ENCODE results near the gene ATP5ME.

The ATP5ME gene

DNA sequence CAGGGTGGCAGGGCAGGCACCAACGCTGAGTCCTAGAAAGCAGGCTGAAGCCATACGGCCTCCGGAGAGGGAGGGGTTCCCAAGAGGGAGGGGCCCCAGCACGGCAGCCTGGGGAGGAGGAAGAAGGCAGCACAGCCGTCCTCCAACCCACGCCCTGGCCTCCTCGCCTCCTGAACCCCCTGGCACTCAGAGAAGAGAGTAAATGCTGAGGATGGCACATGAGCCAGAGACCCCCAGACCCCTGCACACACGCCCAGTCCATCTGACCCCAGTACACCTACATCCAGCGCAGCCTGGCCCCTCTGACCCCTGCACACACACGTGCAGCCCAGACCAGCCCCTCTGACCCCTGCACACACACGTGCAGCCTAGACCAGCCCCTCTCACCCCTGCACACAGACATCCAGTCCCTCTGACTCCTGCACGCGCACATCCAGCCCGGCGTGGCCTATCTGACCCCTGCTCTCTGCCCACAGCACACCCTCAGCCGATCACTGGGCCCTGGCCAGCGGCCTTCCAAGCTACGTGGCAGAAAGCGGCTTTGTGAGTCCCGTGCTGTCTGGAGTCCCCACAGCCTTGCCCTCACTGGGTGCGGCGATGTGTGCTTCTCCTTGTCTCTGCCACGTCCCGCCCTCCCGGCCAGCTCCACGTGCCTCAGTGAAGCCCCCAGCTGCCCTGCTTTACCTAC is 18.5 kb downstream of the ATP5ME start:
- H3K36me3 ChIP-seq (ENCODE audit: control insufficient read depth, insufficient read depth, low read length), result no peaks in the 10 kb centered on the region
- 89 to 92% methylated on average over 26 of the region's 26 CpGs for WGBS, 2 experiments
- H3K27ac ChIP-seq (ENCODE audit: insufficient read depth, low read depth, low read length, poor library complexity, severe bottlenecking), result no peak overlapping the region
- H3K9me3 ChIP-seq (ENCODE audit: control insufficient read depth, low read length), result no peaks in the 10 kb centered on the region
- H3K27me3 ChIP-seq (ENCODE audit: control insufficient read depth, insufficient read depth, low read length, poor library complexity, severe bottlenecking), result no peaks in the 10 kb centered on the region
- no peak overlapping the region for H3K4me3 ChIP-seq (ENCODE audit: insufficient read depth, low read depth, low read length)
- H3K4me1 ChIP-seq (ENCODE audit: control insufficient read depth, insufficient read depth, low read length), result no peaks in the 10 kb centered on the region

DNA sequence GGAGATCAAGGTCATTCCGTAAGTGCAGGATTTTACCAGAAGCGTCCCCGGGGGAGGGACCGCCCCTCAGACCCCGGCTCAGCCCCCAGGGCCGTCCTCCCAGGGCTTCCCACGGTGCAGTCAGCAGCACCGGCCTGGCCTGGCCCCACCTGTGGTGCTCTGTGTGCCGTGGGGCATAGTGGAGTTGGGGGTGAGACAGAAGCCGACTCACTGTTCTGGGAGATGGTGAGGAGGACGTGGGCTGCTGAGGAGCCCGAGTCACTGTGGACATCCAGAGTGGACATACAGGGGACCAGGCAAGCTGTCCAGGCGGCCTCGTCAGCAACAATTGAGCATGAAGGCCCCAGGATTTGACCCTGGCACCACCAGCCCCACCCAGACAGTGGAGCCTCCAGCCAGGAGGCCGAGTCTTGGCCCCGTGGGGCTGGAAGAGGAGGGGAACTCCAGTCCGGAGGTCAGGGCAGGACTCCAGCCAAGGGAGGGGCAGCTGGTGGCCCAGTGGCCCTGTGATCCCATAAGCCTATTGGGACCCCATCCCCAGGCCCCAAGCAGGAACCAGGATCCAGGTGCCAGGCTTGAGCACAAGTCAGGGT is 19.1 kb downstream of the ATP5ME start:
- 81 to 83% methylated on average over 17 of the region's 17 CpGs for WGBS, 2 experiments
- Histone ChIP-seq H3K4me1 (ENCODE audit: control insufficient read depth, insufficient read depth, low read length) (no peaks in the 10 kb centered on the region), H3K4me3 (ENCODE audit: insufficient read depth, low read depth, low read length) (no peak overlapping the region), H3K36me3 (ENCODE audit: control insufficient read depth, insufficient read depth, low read length) (no peaks in the 10 kb centered on the region), H3K27ac (ENCODE audit: insufficient read depth, low read depth, low read length, poor library complexity, severe bottlenecking) (no peak overlapping the region), H3K9me3 (ENCODE audit: control insufficient read depth, low read length) (no peaks in the 10 kb centered on the region), H3K27me3 (ENCODE audit: control insufficient read depth, insufficient read depth, low read length, poor library complexity, severe bottlenecking) (no peaks in the 10 kb centered on the region)

DNA sequence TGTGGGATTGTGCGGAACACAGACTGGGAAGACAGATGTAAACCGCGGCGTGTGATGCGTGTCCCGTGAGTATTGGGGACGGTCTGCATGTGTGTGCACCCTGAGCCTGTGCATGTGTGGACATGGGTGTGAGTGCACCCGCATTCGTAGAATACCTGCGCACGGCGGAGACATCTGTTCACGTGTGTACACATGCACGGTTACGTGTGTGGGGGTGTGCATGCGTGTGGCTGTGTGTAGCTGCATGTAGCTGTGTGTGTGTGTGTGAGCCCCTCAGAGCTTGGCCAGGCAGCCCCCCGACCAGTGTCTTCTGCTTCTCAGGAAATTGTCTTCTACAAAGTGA is 19.6 kb downstream of the ATP5ME start:
- H3K27me3 ChIP-seq (ENCODE audit: control insufficient read depth, insufficient read depth, low read length, poor library complexity, severe bottlenecking), result no peaks in the 10 kb centered on the region
- no peak overlapping the region for H3K27ac ChIP-seq (ENCODE audit: insufficient read depth, low read depth, low read length, poor library complexity, severe bottlenecking)
- WGBS, 2 experiments, result 92 to 94% methylated on average over 17 of the region's 17 CpGs
- H3K36me3 ChIP-seq (ENCODE audit: control insufficient read depth, insufficient read depth, low read length), result no peaks in the 10 kb centered on the region
- H3K4me3 ChIP-seq (ENCODE audit: insufficient read depth, low read depth, low read length), result no peak overlapping the region
- H3K4me1 ChIP-seq (ENCODE audit: control insufficient read depth, insufficient read depth, low read length), result peaks cover 3% of the 10 kb centered on the region
- no peaks in the 10 kb centered on the region for H3K9me3 ChIP-seq (ENCODE audit: control insufficient read depth, low read length)

DNA sequence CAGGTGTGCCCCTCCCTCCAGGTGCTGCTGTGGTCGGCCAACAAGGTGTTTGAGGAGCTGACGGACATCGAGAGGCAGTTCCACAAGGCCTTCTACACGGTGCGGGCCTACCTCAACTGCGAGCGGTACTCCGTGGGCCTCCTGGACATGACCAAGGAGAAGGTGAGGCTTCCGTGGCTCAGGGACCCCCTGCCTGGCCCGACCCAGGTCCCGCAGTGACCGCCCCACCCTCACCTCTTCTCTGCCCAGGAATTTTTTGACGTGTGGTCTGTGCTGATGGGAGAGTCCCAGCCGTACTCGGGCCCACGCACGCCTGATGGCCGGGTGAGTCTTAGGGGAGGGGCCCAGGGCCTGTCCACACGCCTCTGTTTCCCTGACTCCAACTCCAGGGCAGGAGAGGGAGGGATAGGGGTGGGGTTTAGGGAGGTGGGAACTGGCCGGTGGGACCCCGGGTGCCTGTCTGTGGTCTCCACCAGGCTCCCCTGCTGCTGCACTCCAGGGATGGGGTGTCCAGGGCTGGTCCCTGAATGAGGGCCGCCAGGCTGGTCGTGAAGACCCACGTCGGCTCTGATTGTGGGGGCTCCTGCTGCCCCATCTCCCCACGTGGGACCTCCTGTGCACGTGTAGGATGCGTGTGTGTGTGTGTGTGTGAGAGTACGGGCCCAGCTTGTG is 20.1 kb downstream of the ATP5ME start:
- Histone ChIP-seq H3K27me3 (ENCODE audit: control insufficient read depth, insufficient read depth, low read length, poor library complexity, severe bottlenecking) (no peaks in the 10 kb centered on the region), H3K4me1 (ENCODE audit: control insufficient read depth, insufficient read depth, low read length) (peaks cover 8% of the 10 kb centered on the region), H3K27ac (ENCODE audit: insufficient read depth, low read depth, low read length, poor library complexity, severe bottlenecking) (no peak overlapping the region), H3K9me3 (ENCODE audit: control insufficient read depth, low read length) (no peaks in the 10 kb centered on the region), H3K4me3 (ENCODE audit: insufficient read depth, low read depth, low read length) (no peak overlapping the region), H3K36me3 (ENCODE audit: control insufficient read depth, insufficient read depth, low read length) (no peaks in the 10 kb centered on the region)
- WGBS, 2 experiments, result 94% methylated on average over 29 of the region's 29 CpGs

DNA sequence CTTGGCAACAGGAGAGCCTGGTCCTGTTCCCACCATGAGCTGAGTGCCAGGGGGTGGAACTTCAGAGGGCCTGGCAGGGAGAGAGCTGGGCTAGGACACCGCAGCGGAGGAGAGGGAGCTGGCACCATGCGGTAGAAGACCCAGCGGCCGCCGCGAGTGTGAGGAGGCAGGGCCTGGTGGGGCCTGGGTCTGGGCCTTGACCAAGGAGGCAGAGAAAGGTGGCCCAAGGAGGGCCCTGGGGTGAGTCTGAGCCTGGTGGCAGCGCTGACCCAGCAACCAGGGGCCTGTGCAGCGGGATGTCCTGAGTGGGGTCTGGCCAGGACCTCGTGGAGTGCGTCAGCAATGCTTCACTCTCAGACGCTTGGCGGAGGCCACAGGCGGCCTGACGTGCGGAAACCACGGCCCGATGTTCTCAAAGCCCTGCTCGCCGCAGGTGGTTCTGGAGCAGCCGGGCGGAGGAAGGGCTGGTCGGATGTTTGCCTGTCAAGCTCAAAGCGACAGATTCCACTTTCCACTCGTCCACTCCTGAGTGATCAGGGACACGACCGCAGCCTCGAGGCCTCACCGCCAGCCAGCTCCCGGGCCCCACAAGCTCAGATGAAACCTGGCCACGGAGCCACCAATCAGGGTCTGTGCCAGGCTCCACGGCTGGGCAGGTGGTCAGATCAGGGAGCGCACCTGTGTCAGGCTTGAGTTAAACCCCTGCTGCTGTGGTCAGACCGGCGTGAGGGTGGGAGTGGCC is 20.8 kb downstream of the ATP5ME start:
- Histone ChIP-seq H3K4me1 (ENCODE audit: control insufficient read depth, insufficient read depth, low read length) (peaks cover 15% of the 10 kb centered on the region), H3K9me3 (ENCODE audit: control insufficient read depth, low read length) (no peaks in the 10 kb centered on the region), H3K36me3 (ENCODE audit: control insufficient read depth, insufficient read depth, low read length) (no peaks in the 10 kb centered on the region), H3K4me3 (ENCODE audit: insufficient read depth, low read depth, low read length) (no peak overlapping the region), H3K27me3 (ENCODE audit: control insufficient read depth, insufficient read depth, low read length, poor library complexity, severe bottlenecking) (no peaks in the 10 kb centered on the region), H3K27ac (ENCODE audit: insufficient read depth, low read depth, low read length, poor library complexity, severe bottlenecking) (no peak overlapping the region)
- WGBS, 2 experiments, result 94 to 95% methylated on average over 35 of the region's 35 CpGs

DNA sequence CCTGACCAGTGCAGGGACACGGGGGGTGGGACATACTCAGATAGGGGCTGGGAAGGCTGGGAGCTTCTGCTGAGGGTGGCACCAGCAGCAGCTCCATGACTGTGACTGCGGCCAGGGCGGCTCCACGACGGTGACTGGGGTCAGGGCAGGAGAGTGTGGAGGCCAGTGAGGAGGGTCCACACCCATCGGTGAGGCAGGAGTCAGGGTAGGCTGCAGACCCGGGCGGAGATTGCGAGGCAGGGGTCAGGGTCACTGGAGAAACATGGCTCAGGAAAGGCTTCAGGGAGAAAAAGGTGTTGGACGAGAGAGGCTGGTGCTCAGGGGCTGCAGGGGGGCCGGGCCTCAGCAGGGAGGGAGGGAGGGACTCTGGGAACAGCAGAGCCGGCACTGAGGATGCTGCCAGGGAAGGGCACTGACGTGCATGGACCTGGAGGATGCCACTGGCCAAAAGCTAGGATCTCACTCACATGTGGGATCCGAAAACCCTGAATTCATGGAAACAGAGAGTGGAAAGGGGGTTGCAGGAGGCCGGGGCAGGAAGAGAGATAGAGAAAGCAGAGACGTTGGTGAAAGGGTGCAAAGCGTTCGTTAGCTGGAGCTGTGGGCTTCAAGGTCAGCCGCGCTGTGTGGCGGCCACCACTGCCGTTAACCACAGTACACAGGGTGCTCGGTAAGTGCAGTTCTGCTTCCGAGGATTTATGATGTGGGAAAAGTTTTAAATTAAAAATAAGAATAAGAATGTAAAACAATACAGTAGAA is 22.0 kb downstream of the ATP5ME start:
- WGBS, 2 experiments, result 88% methylated on average over 23 to 24 of the region's 24 CpGs
- H3K9me3 ChIP-seq (ENCODE audit: control insufficient read depth, low read length), result no peaks in the 10 kb centered on the region
- H3K27ac ChIP-seq (ENCODE audit: insufficient read depth, low read depth, low read length, poor library complexity, severe bottlenecking), result no peak overlapping the region
- peaks cover 18% of the 10 kb centered on the region for H3K4me1 ChIP-seq (ENCODE audit: control insufficient read depth, insufficient read depth, low read length)
- no peaks in the 10 kb centered on the region for H3K27me3 ChIP-seq (ENCODE audit: control insufficient read depth, insufficient read depth, low read length, poor library complexity, severe bottlenecking)
- no peak overlapping the region for H3K4me3 ChIP-seq (ENCODE audit: insufficient read depth, low read depth, low read length)
- no peaks in the 10 kb centered on the region for H3K36me3 ChIP-seq (ENCODE audit: control insufficient read depth, insufficient read depth, low read length)

DNA sequence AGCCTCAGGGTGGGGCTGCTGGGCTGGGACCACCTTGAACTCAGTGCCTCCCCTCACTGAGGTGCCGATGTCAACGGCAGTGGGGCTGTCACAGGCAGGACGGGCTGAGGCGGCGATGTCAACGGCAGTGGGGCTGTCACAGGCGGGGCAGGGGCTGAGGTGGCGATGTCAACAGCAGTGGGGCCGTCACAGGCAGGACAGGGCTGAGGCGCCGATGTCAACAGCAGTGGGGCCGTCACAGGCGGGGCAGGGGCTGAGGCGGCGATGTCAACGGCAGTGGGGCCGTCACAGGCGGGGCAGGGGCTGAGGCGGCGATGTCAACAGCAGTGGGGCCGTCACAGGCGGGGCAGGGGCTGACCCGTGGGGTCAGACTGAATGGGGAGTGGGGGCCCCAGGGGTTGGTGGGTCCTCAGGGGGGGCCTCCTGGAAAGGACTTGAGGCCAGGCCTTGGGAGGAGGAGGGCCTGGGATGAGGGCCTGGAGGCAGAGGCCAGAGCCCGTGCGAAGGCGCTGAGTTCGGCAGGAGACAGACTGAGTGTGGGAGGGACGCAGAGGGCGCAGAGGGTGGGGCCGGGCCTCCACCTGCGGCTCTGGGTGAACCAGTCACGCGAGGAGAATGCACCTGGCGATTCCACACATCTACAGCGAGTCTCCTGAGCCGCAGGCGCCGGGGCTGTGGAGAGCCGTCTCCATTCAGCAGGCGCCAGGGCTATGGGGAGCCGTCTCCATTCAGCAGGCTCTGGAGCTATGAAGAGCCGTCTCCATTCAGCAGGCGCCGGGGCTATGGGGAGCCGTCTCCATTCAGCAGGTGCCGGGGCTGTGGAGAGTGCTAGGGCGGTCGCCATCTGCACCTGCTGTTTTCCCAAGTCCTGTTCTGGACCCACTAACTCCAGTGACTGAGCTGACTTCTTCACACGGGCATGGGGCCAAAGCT is 22.9 kb downstream of the ATP5ME start:
- 79 to 81% methylated on average over 47 to 49 of the region's 49 CpGs for WGBS, 2 experiments
- no peaks in the 10 kb centered on the region for H3K27me3 ChIP-seq (ENCODE audit: control insufficient read depth, insufficient read depth, low read length, poor library complexity, severe bottlenecking)
- H3K4me3 ChIP-seq (ENCODE audit: insufficient read depth, low read depth, low read length), result no peak overlapping the region
- H3K36me3 ChIP-seq (ENCODE audit: control insufficient read depth, insufficient read depth, low read length), result no peaks in the 10 kb centered on the region
- no peak overlapping the region for H3K27ac ChIP-seq (ENCODE audit: insufficient read depth, low read depth, low read length, poor library complexity, severe bottlenecking)
- H3K9me3 ChIP-seq (ENCODE audit: control insufficient read depth, low read length), result no peaks in the 10 kb centered on the region
- H3K4me1 ChIP-seq (ENCODE audit: control insufficient read depth, insufficient read depth, low read length), result peaks cover 18% of the 10 kb centered on the region

DNA sequence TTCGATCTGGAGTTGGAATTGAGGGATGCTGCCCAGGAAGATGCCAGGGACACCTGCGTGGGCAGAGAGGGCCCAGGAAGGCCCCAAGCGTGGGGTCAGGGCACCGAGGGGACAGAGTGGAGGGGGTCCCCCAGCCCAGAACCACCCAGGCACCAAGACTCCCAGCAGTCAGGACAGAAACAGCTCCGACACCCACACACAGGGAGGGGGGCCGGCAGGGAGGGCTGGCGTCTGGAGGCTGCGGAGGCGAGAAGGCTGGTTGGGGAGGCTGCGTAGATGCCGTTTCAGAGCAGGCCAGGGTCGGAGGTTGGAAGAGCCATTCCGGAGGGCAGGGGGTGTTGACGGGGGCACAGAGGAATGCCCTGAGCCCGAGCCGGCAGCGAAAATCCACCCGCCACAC is 23.6 kb downstream of the ATP5ME start:
- Histone ChIP-seq H3K36me3 (ENCODE audit: control insufficient read depth, insufficient read depth, low read length) (no peaks in the 10 kb centered on the region), H3K9me3 (ENCODE audit: control insufficient read depth, low read length) (no peaks in the 10 kb centered on the region), H3K4me3 (ENCODE audit: insufficient read depth, low read depth, low read length) (no peak overlapping the region), H3K27me3 (ENCODE audit: control insufficient read depth, insufficient read depth, low read length, poor library complexity, severe bottlenecking) (no peaks in the 10 kb centered on the region), H3K27ac (ENCODE audit: insufficient read depth, low read depth, low read length, poor library complexity, severe bottlenecking) (no peak overlapping the region), H3K4me1 (ENCODE audit: control insufficient read depth, insufficient read depth, low read length) (peaks cover 18% of the 10 kb centered on the region)
- 93 to 94% methylated on average over 18 of the region's 18 CpGs for WGBS, 2 experiments

DNA sequence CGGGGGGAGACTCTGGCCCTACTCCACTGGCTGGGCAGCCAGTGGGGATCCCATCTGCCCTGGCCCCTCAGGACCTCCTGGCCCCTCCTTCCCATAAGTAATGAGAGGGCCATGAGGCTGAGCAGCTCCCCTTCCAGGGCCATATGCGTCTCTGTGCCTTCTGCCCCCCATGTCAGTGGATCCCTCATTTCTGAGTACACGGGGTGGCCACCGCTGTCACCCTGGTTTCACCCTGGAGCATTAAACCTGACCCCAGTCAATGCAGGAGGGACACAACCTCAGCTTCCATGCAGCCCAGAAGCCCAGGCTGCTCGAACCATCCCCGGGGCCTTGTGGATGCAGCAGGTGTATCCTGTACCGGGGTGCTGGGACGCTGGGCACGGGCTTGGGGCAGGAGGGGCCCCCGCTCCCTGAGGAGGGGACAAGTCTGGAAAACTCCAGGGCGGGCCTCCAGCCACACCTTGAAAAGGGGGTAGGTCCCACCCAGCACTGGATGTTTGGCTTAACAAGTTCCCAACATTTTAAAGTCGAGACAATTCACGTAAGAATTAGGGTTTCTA is 24.2 kb downstream of the ATP5ME start:
- Histone ChIP-seq H3K4me1 (ENCODE audit: control insufficient read depth, insufficient read depth, low read length) (peaks cover 18% of the 10 kb centered on the region), H3K36me3 (ENCODE audit: control insufficient read depth, insufficient read depth, low read length) (no peaks in the 10 kb centered on the region), H3K27me3 (ENCODE audit: control insufficient read depth, insufficient read depth, low read length, poor library complexity, severe bottlenecking) (no peaks in the 10 kb centered on the region), H3K27ac (ENCODE audit: insufficient read depth, low read depth, low read length, poor library complexity, severe bottlenecking) (no peak overlapping the region), H3K4me3 (ENCODE audit: insufficient read depth, low read depth, low read length) (no peak overlapping the region), H3K9me3 (ENCODE audit: control insufficient read depth, low read length) (no peaks in the 10 kb centered on the region)
- 95 to 96% methylated on average over 13 of the region's 13 CpGs for WGBS, 2 experiments
